GM19452 (cell line): Measurements from ENCODE around the gene LONRF3.

Experiments
- ATAC-seq: cut with Tn5 transposase; IDR thresholded peaks from one replicate; pipeline ENCODE4 v1.9.1; 2021; ENCODE audit not compliant: unreplicated experiment

Gene LONRF3

GRCh38 chrX:119030990-119031389, 56.6 kb downstream of the LONRF3 start:
- ATAC-seq = no peak

GRCh38 chrX:119036107-119037029, 62.0 kb downstream of the LONRF3 start:
- ATAC-seq = no peak

- no peak for ATAC-seq
Measured at GRCh38 chrX:119040432-119040831, 66.0 kb downstream of the LONRF3 start.

GRCh38 chrX:119041175-119041574, 66.8 kb downstream of the LONRF3 start:
- ATAC-seq = no peak

GRCh38 chrX:119042040-119042439, 67.6 kb downstream of the LONRF3 start:
- ATAC-seq = no peak

- no peak for ATAC-seq
Measured at GRCh38 chrX:119042996-119043395, 68.6 kb downstream of the LONRF3 start.

GRCh38 chrX:119045884-119046283, 71.5 kb downstream of the LONRF3 start:
- ATAC-seq = no peak

- no peak for ATAC-seq
Measured at GRCh38 chrX:119055687-119056086, 81.3 kb downstream of the LONRF3 start.

GRCh38 chrX:119062750-119063374, 88.4 kb downstream of the LONRF3 start:
- ATAC-seq = no peak

- no peak for ATAC-seq
Measured at GRCh38 chrX:119063428-119063827, 89.0 kb downstream of the LONRF3 start.

- ATAC-seq = no peak
Measured at GRCh38 chrX:119067023-119067739, 92.8 kb downstream of the LONRF3 start.
